CD4-positive, alpha-beta T cell (primary cell): Measurements from ENCODE around the gene MGST3. TPM values are rescaled to one million over a fixed set of nuclear protein-coding genes. Genes with fewer than 3 reads are reported as not detected.
A peak's percentile ranks its signal among the peaks of the same experiment; 100 is the strongest.

Source experiments
- ATAC-seq: fragments of 200-7000 bp; cut with Tn5 transposase; one replicate; pipeline ENCODE4 v1.10.0; 2022; ENCODE audit warnings: mild to moderate bottlenecking; ENCODE audit not compliant: poor library complexity
- CTCF ChIA-PET: fragments of 350-600 bp; sonication (Branson Sonifier 250); formaldehyde crosslinking; loops from one replicate; lab custom pipeline; 2021; ENCODE audit warnings: antibody characterized with exemption, inconsistent platforms; lab: Charles Lee
- POLR2A ChIA-PET: fragments of 350-600 bp; sonication (Branson Sonifier 250); formaldehyde crosslinking; loops from one replicate; lab custom pipeline; 2021; ENCODE audit warnings: antibody characterized with exemption, inconsistent platforms; lab: Charles Lee
- DNase-seq, 14 experiments: peaks; one replicate each; pipeline ENCODE4 v3.0.0-alpha.2; 2013 to 2020; ENCODE audit warnings: mixed read lengths in 2 of 14
- H3K27ac ChIP-seq, 2 donors: one replicate each; pipeline versions ENCODE4 v1.5.1 to v1.7.0; 2013; ENCODE audit warnings: low read length in 2 of 2, low read depth in 1 of 2, mild to moderate bottlenecking in 1 of 2
- H3K27me3 ChIP-seq, 2 experiments: 1 replicate in 1 of 2; 2 replicates in 1 of 2; pipeline versions ENCODE4 v1.6.1 to v1.7.0; 2013; ENCODE audit warnings: low read length in 2 of 2, control low read depth in 1 of 2, mild to moderate bottlenecking in 1 of 2, moderate library complexity in 1 of 2; ENCODE audit not compliant: insufficient read depth in 2 of 2, control insufficient read depth in 1 of 2
- H3K36me3 ChIP-seq: one replicate; pipeline ENCODE4 v1.6.1; 2013; ENCODE audit warnings: low read length, control low read depth; ENCODE audit not compliant: insufficient read depth
- H3K4me1 ChIP-seq: one replicate; pipeline ENCODE4 v1.6.1; 2013; ENCODE audit warnings: low read length, control low read depth; ENCODE audit not compliant: insufficient read depth
- H3K4me3 ChIP-seq: one replicate; pipeline ENCODE4 v1.5.1; 2013; ENCODE audit warnings: mild to moderate bottlenecking, low read length, moderate library complexity
- H3K9me3 ChIP-seq, 2 experiments: 1 replicate in 1 of 2; 2 replicates in 1 of 2; pipeline versions ENCODE4 v1.6.1 to v1.7.0; 2013; ENCODE audit warnings: low read length in 2 of 2, mild to moderate bottlenecking in 2 of 2, control low read depth in 1 of 2, moderate library complexity in 1 of 2; ENCODE audit not compliant: control insufficient read depth in 1 of 2, insufficient read depth in 1 of 2
- H3K27ac Mint-ChIP-seq: one replicate; pipeline ENCODE4 v1.8.0; 2020; ENCODE audit warnings: mixed read lengths
- H3K27me3 Mint-ChIP-seq: one replicate; pipeline ENCODE4 v1.8.0; 2021; ENCODE audit warnings: mixed read lengths
- H3K36me3 Mint-ChIP-seq: one replicate; pipeline ENCODE4 v1.8.0; 2021; ENCODE audit warnings: low read depth, mixed read lengths
- H3K4me1 Mint-ChIP-seq: one replicate; pipeline ENCODE4 v1.8.0; 2021; ENCODE audit warnings: low read depth, mixed read lengths
- H3K4me3 Mint-ChIP-seq: one replicate; pipeline ENCODE4 v1.8.0; 2020; ENCODE audit warnings: mild to moderate bottlenecking, mixed read lengths
- H3K9me3 Mint-ChIP-seq: one replicate; pipeline ENCODE4 v1.8.0; 2020; ENCODE audit warnings: mixed read lengths
- CTCF ChIP-seq: fragments of 200-600 bp; IDR thresholded peaks from one replicate; pipeline ENCODE4 v1.8.0; 2022; ENCODE audit warnings: antibody characterized with exemption, mild to moderate bottlenecking
- intact Hi-C, 2 experiments: fragments of 100-400 bp; cut with DNase I in 1 of 2; cut with micrococcal nuclease in 1 of 2; formaldehyde crosslinking; loops; one replicate each; pipeline versions ENCODE4 v1.15.1 to v1.9.0; 2023 to 2025; cut with DNase I, micrococcal nuclease
- total RNA-seq, 174 experiments: library from RNA in 2 of 174; stranded (reverse) in 2 of 174; gene quantifications; one replicate each; pipeline ENCODE4 v1.2.3 and lab custom pipeline; 2021 to 2026

MGST3 gene
- total RNA-seq, 2 experiments from 2014 or later, result 22.0 to 23.5 TPM

GRCh38 chr1:165666152-165666825 is 35.3 kb downstream of the MGST3 start:
- Mint-ChIP-seq H3K27me3 (no peaks in the 10 kb centered on the region), H3K9me3 (no peaks in the 10 kb centered on the region), H3K4me3 (no peak overlapping the region), H3K27ac (peak overlapping the region; percentile 17), H3K36me3 (peaks cover 97% of the 10 kb centered on the region), H3K4me1 (no peaks in the 10 kb centered on the region)
- CTCF ChIA-PET, result no interaction called here
- peaks cover 87% of the 10 kb centered on the region for H3K36me3 ChIP-seq
- intact Hi-C loops, result no loop called here
- ATAC-seq, result no peak
- no peak for TF ChIP-seq CTCF
- H3K4me1 ChIP-seq, result no peaks in the 10 kb centered on the region
- H3K27ac ChIP-seq, result no peak overlapping the region
- no peaks in the 10 kb centered on the region for H3K27me3 ChIP-seq
- H3K4me3 ChIP-seq, result no peak overlapping the region
- no peaks in the 10 kb centered on the region for H3K9me3 ChIP-seq
- POLR2A ChIA-PET, result no interaction called here
- DNase-seq, result no peak

GRCh38 chr1:165668184-165668583 is 37.1 kb downstream of the MGST3 start:
- ChIA-PET CTCF (no interaction called here), POLR2A (no interaction called here)
- TF ChIP-seq CTCF, result no peak
- Mint-ChIP-seq H3K4me1 (peaks cover 3% of the 10 kb centered on the region), H3K9me3 (no peaks in the 10 kb centered on the region), H3K27ac (no peak overlapping the region), H3K36me3 (peaks cover 97% of the 10 kb centered on the region), H3K4me3 (no peak overlapping the region), H3K27me3 (no peaks in the 10 kb centered on the region)
- peaks cover 81% of the 10 kb centered on the region for H3K36me3 ChIP-seq
- no peak overlapping the region for H3K4me3 ChIP-seq
- no peaks in the 10 kb centered on the region for H3K27me3 ChIP-seq
- intact Hi-C loops, result no loop called here
- H3K4me1 ChIP-seq, result no peaks in the 10 kb centered on the region
- H3K9me3 ChIP-seq, result no peaks in the 10 kb centered on the region
- DNase-seq (no peak), ATAC-seq (no peak)
- no peak overlapping the region for H3K27ac ChIP-seq

- Histone ChIP-seq H3K27me3 (no peaks in the 10 kb centered on the region), H3K4me1 (no peaks in the 10 kb centered on the region), H3K36me3 (peaks cover 64% of the 10 kb centered on the region), H3K9me3 (no peaks in the 10 kb centered on the region), H3K27ac (no peak overlapping the region), H3K4me3 (no peak overlapping the region)
- Mint-ChIP-seq H3K36me3 (peaks cover 87% of the 10 kb centered on the region), H3K4me1 (peaks cover 14% of the 10 kb centered on the region), H3K4me3 (no peak overlapping the region), H3K9me3 (no peaks in the 10 kb centered on the region), H3K27ac (no peak overlapping the region), H3K27me3 (no peaks in the 10 kb centered on the region)
- ATAC-seq (no peak), DNase-seq (no peak)
- no peak for TF ChIP-seq CTCF
- intact Hi-C loops, result no loop called here
- ChIA-PET POLR2A (no interaction called here), CTCF (no interaction called here)
Measured at GRCh38 chr1:165671526-165671925, 40.5 kb downstream of the MGST3 start.
